Stimulated activated naive CD4-positive, alpha-beta T cell (primary cell): ENCODE results near the gene WDR33.

ENCODE experiments used
- DNase-seq, 6 experiments: peaks; one replicate each; lab custom pipeline; 2025; lab: John Stamatoyannopoulos, UW

Gene WDR33

GRCh38 chr2:127672341-127673224 is 138.4 kb downstream of the WDR33 start:
- DNase-seq = no peak

GRCh38 chr2:127671557-127672302 is 139.2 kb downstream of the WDR33 start:
- no peak for DNase-seq

- no peak for DNase-seq
Measured at GRCh38 chr2:127670957-127671290, 140.0 kb downstream of the WDR33 start.

GRCh38 chr2:127670055-127670956 is 140.7 kb downstream of the WDR33 start:
- no peak for DNase-seq

- DNase-seq = no peak
Measured at GRCh38 chr2:127669056-127669455, 141.9 kb downstream of the WDR33 start.

- DNase-seq = no peak
Measured at GRCh38 chr2:127665267-127665893, 145.6 kb downstream of the WDR33 start.

GRCh38 chr2:127664895-127665225 is 146.1 kb downstream of the WDR33 start:
- no peak for DNase-seq

- DNase-seq = no peak
Measured at GRCh38 chr2:127664065-127664894, 146.7 kb downstream of the WDR33 start.

- no peak for DNase-seq
Measured at GRCh38 chr2:127663566-127664064, 147.4 kb downstream of the WDR33 start.

GRCh38 chr2:127662937-127663565 is 147.9 kb downstream of the WDR33 start:
- DNase-seq = no peak

- no peak for DNase-seq
Measured at GRCh38 chr2:127661949-127662510, 148.9 kb downstream of the WDR33 start.

- no peak for DNase-seq
Measured at GRCh38 chr2:127661072-127661649, 149.8 kb downstream of the WDR33 start.

- DNase-seq = no peak
Measured at GRCh38 chr2:127660291-127660578, 150.7 kb downstream of the WDR33 start.

GRCh38 chr2:127659408-127660290 is 151.3 kb downstream of the WDR33 start:
- DNase-seq = no peak

GRCh38 chr2:127658641-127659407 is 152.1 kb downstream of the WDR33 start:
- DNase-seq = no peak

GRCh38 chr2:127658146-127658545 is 152.8 kb downstream of the WDR33 start:
- no peak for DNase-seq

- no peak for DNase-seq
Measured at GRCh38 chr2:127657232-127657595, 153.8 kb downstream of the WDR33 start.

GRCh38 chr2:127656569-127657231 is 154.3 kb downstream of the WDR33 start:
- DNase-seq = no peak
